Cortex of kidney (tissue), 1 donor: ENCODE data around the gene XIST.
"Not testable (repeated sequence)": the region's sequence is repeated elsewhere in the genome, so short reads cannot be mapped to it uniquely, and the experiment has no call there.

Experiments used
- DNase-seq: peaks from one replicate; lab custom pipeline; 2025; lab: John Stamatoyannopoulos, UW

Gene XIST

GRCh38 chrX:73852467-73852866, at the start of gene XIST:
XIST (minus strand) TSS chrX:73852714.
- DNase-seq = no peak

- not testable (repeated sequence) for DNase-seq
Measured at GRCh38 chrX:73898315-73898714, 45.8 kb upstream of the XIST start.

- DNase-seq = not testable (repeated sequence)
Measured at GRCh38 chrX:73892515-73893090, 40.1 kb upstream of the XIST start.

- DNase-seq = not testable (repeated sequence)
Measured at GRCh38 chrX:73882260-73882659, 29.7 kb upstream of the XIST start.

GRCh38 chrX:73877687-73878086, 25.2 kb upstream of the XIST start:
- DNase-seq = no peak

- DNase-seq = no peak
Measured at GRCh38 chrX:73876911-73877310, 24.4 kb upstream of the XIST start.

GRCh38 chrX:73868916-73869315, 16.4 kb upstream of the XIST start:
- DNase-seq = no peak

- no peak for DNase-seq
Measured at GRCh38 chrX:73867144-73867543, 14.6 kb upstream of the XIST start.

- no peak for DNase-seq
Measured at GRCh38 chrX:73863852-73864251, 11.3 kb upstream of the XIST start.

- no peak for DNase-seq
Measured at GRCh38 chrX:73863268-73863667, 10.8 kb upstream of the XIST start.

- no peak for DNase-seq
Measured at GRCh38 chrX:73859622-73860021, 7.1 kb upstream of the XIST start.

GRCh38 chrX:73855546-73855945, 3.0 kb upstream of the XIST start:
- no peak for DNase-seq

GRCh38 chrX:73852022-73852421, 492 bp downstream of the XIST start:
- DNase-seq = no peak

GRCh38 chrX:73851014-73852009, 1.2 kb downstream of the XIST start:
- no peak for DNase-seq

GRCh38 chrX:73850124-73851013, 2.1 kb downstream of the XIST start:
- DNase-seq = no peak

GRCh38 chrX:73849073-73849472, 3.4 kb downstream of the XIST start:
- no peak for DNase-seq

GRCh38 chrX:73847991-73848390, 4.5 kb downstream of the XIST start:
- no peak for DNase-seq

GRCh38 chrX:73847100-73847499, 5.4 kb downstream of the XIST start:
- no peak for DNase-seq

GRCh38 chrX:73842541-73843234, 9.8 kb downstream of the XIST start:
- no peak for DNase-seq

GRCh38 chrX:73841337-73841736, 11.2 kb downstream of the XIST start:
- no peak for DNase-seq

- DNase-seq = no peak
Measured at GRCh38 chrX:73840120-73840924, 12.2 kb downstream of the XIST start.
